Activated CD4-positive, alpha-beta T cell treated with anti-CD3 and anti-CD28 coated beads, Interleukin-2, amount 10 ng/mL, durations not matched to agents 7 days and 5 days (primary cell): Measurements from ENCODE around the gene UBE2H. TPM values are rescaled to one million over a fixed set of nuclear protein-coding genes. Genes with fewer than 3 reads are reported as not detected.
"Not testable (repeated sequence)": the region's sequence is repeated elsewhere in the genome, so short reads cannot be mapped to it uniquely, and the experiment has no call there.

Source experiments
- CTCF ChIA-PET: fragments of 350-600 bp; sonication (Branson Sonifier 250); formaldehyde crosslinking; loops from one replicate; lab custom pipeline; 2021; ENCODE audit warnings: antibody characterized with exemption; lab: Charles Lee
- POLR2A ChIA-PET: fragments of 350-600 bp; sonication (Branson Sonifier 250); formaldehyde crosslinking; loops from one replicate; lab custom pipeline; 2021; ENCODE audit warnings: antibody characterized with exemption; lab: Charles Lee
- DNase-seq: peaks from one replicate; pipeline ENCODE4 v3.0.0-alpha.2; 2020
- H3K27ac Mint-ChIP-seq: one replicate; pipeline ENCODE4 v1.8.0; 2021; ENCODE audit warnings: mild to moderate bottlenecking, moderate library complexity, mixed read lengths
- H3K27me3 Mint-ChIP-seq: one replicate; pipeline ENCODE4 v1.8.0; 2021; ENCODE audit warnings: mixed read lengths
- H3K36me3 Mint-ChIP-seq: one replicate; pipeline ENCODE4 v1.8.0; 2021; ENCODE audit warnings: low read depth, mixed read lengths
- H3K4me1 Mint-ChIP-seq: one replicate; pipeline ENCODE4 v1.8.0; 2021; ENCODE audit warnings: mixed read lengths
- H3K4me3 Mint-ChIP-seq: one replicate; pipeline ENCODE4 v1.8.0; 2021; ENCODE audit warnings: mild to moderate bottlenecking, moderate library complexity, mixed read lengths
- H3K9me3 Mint-ChIP-seq: one replicate; pipeline ENCODE4 v1.8.0; 2021; ENCODE audit warnings: mixed read lengths
- total RNA-seq, 2 experiments: library from RNA; stranded (reverse); gene quantifications; one replicate each; pipeline ENCODE4 v1.2.3, GENCODE V29; 2021

The UBE2H gene
- total RNA-seq, 2 experiments from 2014 or later, result 34.9 to 40.3 TPM

- H3K27me3 Mint-ChIP-seq, result not testable (repeated sequence)
- CTCF ChIA-PET, result interaction anchor here (0.6 to 1.5 kb wide), 4 partner anchors 9 to 46 kb away, joined by 3 to 4 read pairs (median 3); no protein-coding TSS in a partner anchor
Observed at GRCh38 chr7:129960204-129960475, 7.4 kb upstream of the UBE2H start.

GRCh38 chr7:129959471-129960203 is 6.9 kb upstream of the UBE2H start:
- no peaks in the 10 kb centered on the region for H3K4me1 Mint-ChIP-seq
- H3K9me3 Mint-ChIP-seq, result no peaks in the 10 kb centered on the region
- H3K4me3 Mint-ChIP-seq, result no peak overlapping the region
- CTCF ChIA-PET, result interaction anchor here (0.6 to 1.5 kb wide), 4 partner anchors 8 to 46 kb away, joined by 3 to 4 read pairs (median 3); no protein-coding TSS in a partner anchor
- DNase-seq, result no peak
- no peak overlapping the region for H3K27ac Mint-ChIP-seq
- peaks cover 2% of the 10 kb centered on the region for H3K27me3 Mint-ChIP-seq
- POLR2A ChIA-PET, result interaction anchor here (0.7 kb wide), 1 partner anchor 962 kb away, joined by 7 read pairs; no protein-coding TSS in a partner anchor
- no peaks in the 10 kb centered on the region for H3K36me3 Mint-ChIP-seq

More at GRCh38 chr7:129960204-129960475, 7.4 kb upstream of the UBE2H start:
- H3K4me1 Mint-ChIP-seq, DNase-seq, H3K27ac Mint-ChIP-seq, H3K9me3 Mint-ChIP-seq, H3K36me3 Mint-ChIP-seq, H3K4me3 Mint-ChIP-seq, POLR2A ChIA-PET: not testable (repeated sequence)

- peaks cover 2% of the 10 kb centered on the region for H3K27me3 Mint-ChIP-seq
- POLR2A ChIA-PET, result interaction anchor here (0.7 kb wide), 1 partner anchor 963 kb away, joined by 7 read pairs; no protein-coding TSS in a partner anchor
- CTCF ChIA-PET, result interaction anchor here (0.6 to 1.3 kb wide), 2 partner anchors 10 to 24 kb away, joined by 4 read pairs; no protein-coding TSS in a partner anchor
- no peak overlapping the region for H3K27ac Mint-ChIP-seq
- no peaks in the 10 kb centered on the region for H3K9me3 Mint-ChIP-seq
- H3K4me1 Mint-ChIP-seq, result no peaks in the 10 kb centered on the region
- DNase-seq, result no peak
- no peaks in the 10 kb centered on the region for H3K36me3 Mint-ChIP-seq
- H3K4me3 Mint-ChIP-seq, result no peak overlapping the region
Observed at GRCh38 chr7:129958643-129959470, 6.1 kb upstream of the UBE2H start.

GRCh38 chr7:129955993-129956543 is 3.3 kb upstream of the UBE2H start:
- no peak overlapping the region for H3K4me3 Mint-ChIP-seq
- peaks cover 2% of the 10 kb centered on the region for H3K36me3 Mint-ChIP-seq
- no peaks in the 10 kb centered on the region for H3K9me3 Mint-ChIP-seq
- CTCF ChIA-PET, result interaction anchor here (0.6 to 1.3 kb wide), 3 partner anchors 10 to 736 kb away, joined by 3 to 4 read pairs (median 4); no protein-coding TSS in a partner anchor
- H3K27ac Mint-ChIP-seq, result no peak overlapping the region
- peaks cover 10% of the 10 kb centered on the region for H3K4me1 Mint-ChIP-seq
- POLR2A ChIA-PET, result no interaction called here
- peaks cover 2% of the 10 kb centered on the region for H3K27me3 Mint-ChIP-seq
- DNase-seq, result no peak

- POLR2A ChIA-PET, result no interaction called here
- Mint-ChIP-seq H3K9me3 (no peaks in the 10 kb centered on the region), H3K27ac (no peak overlapping the region), H3K4me1 (peaks cover 19% of the 10 kb centered on the region), H3K36me3 (peaks cover 4% of the 10 kb centered on the region), H3K4me3 (no peak overlapping the region), H3K27me3 (no peaks in the 10 kb centered on the region)
- peak; percentile 39 for DNase-seq
- CTCF ChIA-PET, result interaction anchor here (0.7 to 1.4 kb wide), 6 partner anchors 8 to 122 kb away, joined by 3 to 5 read pairs (median 3); no protein-coding TSS in a partner anchor
Observed at GRCh38 chr7:129952086-129952652, 591 bp downstream of the UBE2H start.

GRCh38 chr7:129951226-129952085 is 1.3 kb downstream of the UBE2H start:
- CTCF ChIA-PET, result interaction anchor here (0.7 to 1.4 kb wide), 6 partner anchors 9 to 121 kb away, joined by 3 to 5 read pairs (median 3); no protein-coding TSS in a partner anchor
- no peak overlapping the region for H3K4me3 Mint-ChIP-seq
- peak; percentile 8 for DNase-seq
- POLR2A ChIA-PET, result interaction anchor here (0.6 kb wide), 1 partner anchor 525 kb away, joined by 3 read pairs; no protein-coding TSS in a partner anchor
- H3K27ac Mint-ChIP-seq, result no peak overlapping the region
- H3K4me1 Mint-ChIP-seq, result peaks cover 19% of the 10 kb centered on the region
- no peaks in the 10 kb centered on the region for H3K27me3 Mint-ChIP-seq
- H3K36me3 Mint-ChIP-seq, result peaks cover 5% of the 10 kb centered on the region
- H3K9me3 Mint-ChIP-seq, result no peaks in the 10 kb centered on the region

- no peak for DNase-seq
- H3K4me3 Mint-ChIP-seq, result no peak overlapping the region
- peaks cover 9% of the 10 kb centered on the region for H3K36me3 Mint-ChIP-seq
- no peak overlapping the region for H3K27ac Mint-ChIP-seq
- peaks cover 20% of the 10 kb centered on the region for H3K4me1 Mint-ChIP-seq
- no peaks in the 10 kb centered on the region for H3K27me3 Mint-ChIP-seq
- POLR2A ChIA-PET, result interaction anchor here (0.6 kb wide), 1 partner anchor 526 kb away, joined by 3 read pairs; no protein-coding TSS in a partner anchor
- CTCF ChIA-PET, result interaction anchor here (0.6 to 1.4 kb wide), 3 partner anchors 10 to 691 kb away, joined by 3 read pairs; no protein-coding TSS in a partner anchor
- no peaks in the 10 kb centered on the region for H3K9me3 Mint-ChIP-seq
Observed at GRCh38 chr7:129950933-129951225, 1.9 kb downstream of the UBE2H start.

- Mint-ChIP-seq H3K4me3 (no peak overlapping the region), H3K4me1 (peaks cover 20% of the 10 kb centered on the region), H3K36me3 (peaks cover 9% of the 10 kb centered on the region), H3K27me3 (no peaks in the 10 kb centered on the region), H3K9me3 (no peaks in the 10 kb centered on the region), H3K27ac (no peak overlapping the region)
- ChIA-PET POLR2A (no interaction called here), CTCF (interaction anchor here (0.6 kb wide), 1 partner anchor 690 kb away, joined by 3 read pairs; no protein-coding TSS in a partner anchor)
- DNase-seq, result peak; percentile 14
Observed at GRCh38 chr7:129950191-129950932, 2.4 kb downstream of the UBE2H start.

GRCh38 chr7:129949292-129950133 is 3.2 kb downstream of the UBE2H start:
- Mint-ChIP-seq H3K4me1 (peaks cover 23% of the 10 kb centered on the region), H3K9me3 (no peaks in the 10 kb centered on the region), H3K27me3 (no peaks in the 10 kb centered on the region), H3K36me3 (peaks cover 16% of the 10 kb centered on the region), H3K4me3 (no peak overlapping the region), H3K27ac (no peak overlapping the region)
- DNase-seq, result peak; percentile 26
- POLR2A ChIA-PET, result interaction anchor here (0.6 kb wide), 1 partner anchor 60 kb away, joined by 3 read pairs; no protein-coding TSS in a partner anchor
- CTCF ChIA-PET, result interaction anchor here (0.6 to 1.5 kb wide), 4 partner anchors 9 to 24 kb away, joined by 3 to 4 read pairs (median 3); no protein-coding TSS in a partner anchor

GRCh38 chr7:129948877-129949291 is 3.9 kb downstream of the UBE2H start:
- no peak overlapping the region for H3K4me3 Mint-ChIP-seq
- no peaks in the 10 kb centered on the region for H3K27me3 Mint-ChIP-seq
- H3K4me1 Mint-ChIP-seq, result peaks cover 23% of the 10 kb centered on the region
- peak; percentile 93 for DNase-seq
- POLR2A ChIA-PET, result interaction anchor here (0.6 kb wide), 1 partner anchor 59 kb away, joined by 3 read pairs; no protein-coding TSS in a partner anchor
- H3K27ac Mint-ChIP-seq, result no peak overlapping the region
- CTCF ChIA-PET, result interaction anchor here (0.6 to 1.5 kb wide), 5 partner anchors 10 to 35 kb away, joined by 3 to 4 read pairs (median 3); no protein-coding TSS in a partner anchor
- H3K9me3 Mint-ChIP-seq, result no peaks in the 10 kb centered on the region
- H3K36me3 Mint-ChIP-seq, result peaks cover 16% of the 10 kb centered on the region
